ENCODE results near the gene SHH. TPM values are rescaled to one million over a fixed set of nuclear protein-coding genes. Genes with fewer than 3 reads are reported as not detected.

SHH gene
- total RNA-seq, 1 experiment from 2014 or later = not detected

GRCh38 chr7:155805826-155806095 lies 6.5 kb downstream of the SHH start:
- H3K27me3 ChIP-seq (replicated peaks; ENCODE audit: insufficient read depth, low read depth, low read length, poor library complexity) = peaks cover 89% of the 10 kb centered on the region
- intact Hi-C loops (cut with micrococcal nuclease; ENCODE audit: unreplicated experiment) = loop anchor here (2.0 kb wide), 1 partner anchor 667 kb away; no protein-coding TSS in a partner anchor
- TF ChIP-seq CTCF (conservative IDR thresholded peaks at IDR 0.05; ENCODE audit: low read depth, low read length) (no peak), EZH2 (IDR thresholded peaks at IDR 0.05; ENCODE audit: borderline replicate concordance, low read depth, low read length, poor library complexity, severe bottlenecking) (no peak)
- peaks cover 11% of the 10 kb centered on the region for H3K4me1 ChIP-seq (ENCODE audit: insufficient read depth, low read length, poor library complexity, severe bottlenecking)
- no peak overlapping the region for H3K27ac ChIP-seq (ENCODE audit: low read depth, low read length, poor library complexity, severe bottlenecking)
- ChIA-PET POLR2A (ENCODE audit: low non-redundant PET) (no interaction called here), CTCF (no interaction called here)
- no peak for DNase-seq (ENCODE audit: low spot score)
- H3K36me3 ChIP-seq (ENCODE audit: insufficient read depth, low read length, poor library complexity, severe bottlenecking) = no peaks in the 10 kb centered on the region
- BruUV-seq (replicated peaks) = no TSS peak
- peak overlapping the region; percentile 32 for H3K4me3 ChIP-seq (ENCODE audit: low read depth, low read length, poor library complexity, severe bottlenecking)
- no peaks in the 10 kb centered on the region for H3K9me3 ChIP-seq (ENCODE audit: low read depth, low read length, poor library complexity, severe bottlenecking)

DNA sequence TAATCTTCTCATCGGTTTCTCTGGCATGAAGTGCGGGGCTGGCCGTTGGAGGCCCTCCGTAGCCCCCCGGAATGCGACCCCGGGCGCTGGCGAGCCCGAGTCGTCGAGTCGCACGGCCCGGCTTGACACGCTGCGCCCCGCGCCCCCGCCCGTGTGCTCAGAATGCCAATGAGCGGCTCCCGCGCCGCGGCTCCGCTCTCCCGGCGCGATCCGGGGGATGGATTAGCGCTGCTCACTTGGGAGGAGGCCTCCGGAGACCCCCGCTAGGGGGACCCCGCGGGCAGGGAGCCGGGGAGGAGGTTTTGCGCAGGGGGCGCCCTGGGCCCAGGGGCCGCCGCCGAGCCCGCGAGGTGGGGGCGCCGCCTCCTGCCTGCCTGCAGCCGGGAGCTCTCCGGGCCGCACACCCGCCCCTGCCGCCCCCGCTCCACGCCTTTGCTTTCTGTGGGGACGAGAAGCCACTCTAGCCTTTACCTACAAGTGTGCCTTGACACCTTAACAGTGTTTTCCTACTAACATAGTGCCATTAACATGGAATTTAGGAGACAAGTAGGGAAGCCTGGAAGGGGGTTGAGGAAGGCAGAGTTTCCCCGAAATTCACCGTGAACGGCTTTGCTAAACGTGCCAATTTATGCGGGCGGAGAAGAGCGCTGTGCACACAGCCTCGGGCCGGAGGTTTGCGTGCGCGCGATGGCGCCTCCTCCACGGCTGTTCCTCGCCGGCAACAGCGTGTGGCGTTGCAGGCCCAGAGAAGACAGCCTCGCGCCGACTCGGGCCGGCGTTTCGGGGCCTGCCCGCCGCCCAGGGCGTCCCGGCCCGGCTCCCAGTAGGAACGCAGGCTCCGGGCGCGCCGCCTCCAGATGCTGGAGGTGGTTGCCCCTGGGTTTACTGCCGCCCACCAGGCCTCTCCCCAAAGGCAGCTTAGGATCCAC lies 7.1 kb downstream of the SHH start:
- H3K4me1 ChIP-seq (ENCODE audit: insufficient read depth, low read length, poor library complexity, severe bottlenecking) = peaks cover 11% of the 10 kb centered on the region
- H3K27me3 ChIP-seq (replicated peaks; ENCODE audit: insufficient read depth, low read depth, low read length, poor library complexity) = peaks cover 89% of the 10 kb centered on the region
- POLR2A ChIA-PET (ENCODE audit: low non-redundant PET) = no interaction called here
- peak; percentile 87 for DNase-seq (ENCODE audit: low spot score)
- intact Hi-C loops (cut with micrococcal nuclease; ENCODE audit: unreplicated experiment) = loop anchor here (2.0 to 5.0 kb wide), 2 partner anchors 668 to 1012 kb away; no protein-coding TSS in a partner anchor
- H3K9me3 ChIP-seq (ENCODE audit: low read depth, low read length, poor library complexity, severe bottlenecking) = no peaks in the 10 kb centered on the region
- no TSS peak for BruUV-seq (replicated peaks)
- H3K4me3 ChIP-seq (ENCODE audit: low read depth, low read length, poor library complexity, severe bottlenecking) = peak overlapping the region; percentile 32
- H3K27ac ChIP-seq (ENCODE audit: low read depth, low read length, poor library complexity, severe bottlenecking) = no peak overlapping the region
- TF ChIP-seq EZH2 (IDR thresholded peaks at IDR 0.05; ENCODE audit: borderline replicate concordance, low read depth, low read length, poor library complexity, severe bottlenecking) (peak; percentile 78), CTCF (conservative IDR thresholded peaks at IDR 0.05; ENCODE audit: low read depth, low read length) (peak; percentile 71)
- H3K36me3 ChIP-seq (ENCODE audit: insufficient read depth, low read length, poor library complexity, severe bottlenecking) = no peaks in the 10 kb centered on the region
- CTCF ChIA-PET = no interaction called here

DNA sequence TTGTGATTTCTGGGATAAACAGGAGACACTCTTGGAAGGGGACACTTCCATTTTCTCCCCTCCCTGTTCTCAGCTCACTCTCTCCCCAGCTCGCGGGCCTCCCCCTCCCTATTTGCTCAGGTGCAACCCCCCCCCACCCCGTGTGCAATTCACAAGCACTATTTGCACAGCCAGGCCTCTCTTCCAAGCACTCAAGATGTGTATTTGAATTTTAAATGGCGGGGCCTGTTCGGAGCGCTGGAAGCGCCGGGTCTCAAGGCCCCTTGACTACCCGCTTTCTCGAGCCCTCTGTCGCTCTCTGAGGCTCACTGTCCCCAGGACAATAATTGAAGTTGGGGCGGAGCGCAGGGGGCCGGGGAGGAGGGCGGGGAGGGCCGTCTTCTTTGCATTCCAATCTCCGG lies 7.8 kb downstream of the SHH start:
- BruUV-seq (replicated peaks) = no TSS peak
- Histone ChIP-seq H3K9me3 (ENCODE audit: low read depth, low read length, poor library complexity, severe bottlenecking) (no peaks in the 10 kb centered on the region), H3K36me3 (ENCODE audit: insufficient read depth, low read length, poor library complexity, severe bottlenecking) (no peaks in the 10 kb centered on the region), H3K27me3 (replicated peaks; ENCODE audit: insufficient read depth, low read depth, low read length, poor library complexity) (peaks cover 89% of the 10 kb centered on the region), H3K27ac (ENCODE audit: low read depth, low read length, poor library complexity, severe bottlenecking) (no peak overlapping the region), H3K4me3 (ENCODE audit: low read depth, low read length, poor library complexity, severe bottlenecking) (peak overlapping the region; percentile 32), H3K4me1 (ENCODE audit: insufficient read depth, low read length, poor library complexity, severe bottlenecking) (peaks cover 11% of the 10 kb centered on the region)
- no peak for DNase-seq (ENCODE audit: low spot score)
- ChIA-PET CTCF (no interaction called here), POLR2A (ENCODE audit: low non-redundant PET) (no interaction called here)
- no peak for TF ChIP-seq CTCF (conservative IDR thresholded peaks at IDR 0.05; ENCODE audit: low read depth, low read length)
- TF ChIP-seq EZH2 (IDR thresholded peaks at IDR 0.05; ENCODE audit: borderline replicate concordance, low read depth, low read length, poor library complexity, severe bottlenecking) = no peak
- intact Hi-C loops (cut with micrococcal nuclease; ENCODE audit: unreplicated experiment) = loop anchor here (2.0 to 5.0 kb wide), 2 partner anchors 668 to 1013 kb away; no protein-coding TSS in a partner anchor
